IPS-20b (cell line): ENCODE measurements around the gene DLX2.

Source experiments
- H3K27ac ChIP-seq: one replicate; pipeline ENCODE4 v1.5.1; 2013; ENCODE audit warnings: low read length
- H3K27me3 ChIP-seq: 2 replicates; pipeline ENCODE4 v1.6.1; 2013; ENCODE audit warnings: mild to moderate bottlenecking, low read length, inconsistent platforms; ENCODE audit not compliant: insufficient read depth
- H3K36me3 ChIP-seq: 2 replicates; pipeline ENCODE4 v1.6.1; 2013; ENCODE audit warnings: low read depth, mild to moderate bottlenecking, inconsistent platforms, low read length, moderate library complexity; ENCODE audit not compliant: insufficient read depth
- H3K4me1 ChIP-seq: 2 replicates; pipeline ENCODE4 v1.6.1; 2013; ENCODE audit warnings: mild to moderate bottlenecking, control low read depth, inconsistent platforms, low read length, moderate library complexity; ENCODE audit not compliant: insufficient read depth
- H3K4me3 ChIP-seq: 2 replicates; pipeline ENCODE4 v1.5.1; 2013; ENCODE audit warnings: mild to moderate bottlenecking, low read length, inconsistent platforms
- H3K9ac ChIP-seq: 2 replicates; pipeline ENCODE4 v1.6.1; 2013; ENCODE audit warnings: low read depth, mild to moderate bottlenecking, inconsistent platforms, low read length, moderate library complexity
- H3K9me3 ChIP-seq: 2 replicates; pipeline ENCODE4 v1.6.1; 2013; ENCODE audit warnings: mild to moderate bottlenecking, low read depth, low read length, inconsistent platforms; ENCODE audit not compliant: insufficient read depth

DLX2 gene

GRCh38 chr2:172084395-172084644 lies 18.4 kb downstream of the DLX2 start:
- Histone ChIP-seq H3K27me3 (peaks cover 100% of the 10 kb centered on the region), H3K27ac (no peak overlapping the region), H3K4me1 (peaks cover 12% of the 10 kb centered on the region; the same call in 1 of the 2 replicates), H3K4me3 (peak overlapping the region; percentile 64), H3K9ac (no peak overlapping the region), H3K36me3 (no peaks in the 10 kb centered on the region), H3K9me3 (peaks cover 19% of the 10 kb centered on the region; the same call in 1 of the 2 replicates)

GRCh38 chr2:172083628-172084394 lies 18.9 kb downstream of the DLX2 start:
- Histone ChIP-seq H3K27ac (no peak overlapping the region), H3K9ac (no peak overlapping the region), H3K27me3 (peaks cover 100% of the 10 kb centered on the region), H3K4me1 (peaks cover 12% of the 10 kb centered on the region; the same call in 1 of the 2 replicates), H3K36me3 (no peaks in the 10 kb centered on the region), H3K4me3 (peak overlapping the region; percentile 64; the same call in 1 of the 2 replicates), H3K9me3 (peaks cover 19% of the 10 kb centered on the region; the same call in 1 of the 2 replicates)

DNA sequence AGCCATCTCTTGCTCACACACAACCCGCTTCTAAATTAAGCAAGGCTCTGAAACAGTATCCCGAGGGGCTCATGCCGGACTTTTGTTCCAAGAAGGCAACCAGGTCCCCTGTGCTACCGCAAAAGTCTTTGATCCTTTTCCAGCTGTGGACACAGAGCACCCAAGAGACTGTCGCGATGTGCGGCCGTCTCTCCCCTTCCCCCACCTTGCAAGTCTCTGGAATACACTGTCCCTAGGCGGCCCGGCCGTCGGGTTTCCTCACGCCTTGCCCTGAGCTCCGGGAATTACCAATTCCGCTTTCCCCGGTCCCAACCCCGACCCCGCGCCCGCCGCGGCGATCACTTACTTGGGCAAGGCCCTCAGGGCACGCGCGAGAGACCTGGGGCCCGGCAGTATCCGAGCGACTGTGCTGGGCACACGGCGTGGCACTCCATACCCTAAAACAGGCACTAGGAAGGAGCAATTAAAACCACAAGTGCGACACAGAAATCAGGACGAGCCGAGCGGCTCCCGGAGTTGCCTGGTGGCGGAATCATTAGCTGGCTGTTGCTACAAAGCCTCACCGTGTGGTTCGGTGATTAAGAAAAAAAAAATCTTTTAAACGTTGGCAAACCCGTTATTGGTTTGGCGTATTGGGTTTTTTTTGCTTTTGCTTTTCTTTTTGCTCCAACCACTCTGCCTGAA lies 19.6 kb downstream of the DLX2 start:
- no peak overlapping the region for H3K9ac ChIP-seq
- no peak overlapping the region for H3K27ac ChIP-seq
- no peak overlapping the region for H3K4me3 ChIP-seq
- peaks cover 19% of the 10 kb centered on the region; the same call in 1 of the 2 replicates for H3K9me3 ChIP-seq
- peaks cover 100% of the 10 kb centered on the region for H3K27me3 ChIP-seq
- no peaks in the 10 kb centered on the region for H3K36me3 ChIP-seq
- H3K4me1 ChIP-seq, result peaks cover 12% of the 10 kb centered on the region; the same call in 1 of the 2 replicates

- H3K4me3 ChIP-seq, result no peak overlapping the region
- H3K27me3 ChIP-seq, result peaks cover 100% of the 10 kb centered on the region
- H3K36me3 ChIP-seq, result no peaks in the 10 kb centered on the region
- H3K27ac ChIP-seq, result no peak overlapping the region
- peaks cover 7% of the 10 kb centered on the region; the same call in 1 of the 2 replicates for H3K4me1 ChIP-seq
- no peak overlapping the region for H3K9ac ChIP-seq
- peaks cover 19% of the 10 kb centered on the region; the same call in 1 of the 2 replicates for H3K9me3 ChIP-seq
Observed at GRCh38 chr2:172082105-172082943, 20.4 kb downstream of the DLX2 start.

- H3K4me3 ChIP-seq, result peak overlapping the region; percentile 39; the same call in 1 of the 2 replicates
- peaks cover 4% of the 10 kb centered on the region; the same call in 1 of the 2 replicates for H3K4me1 ChIP-seq
- H3K9ac ChIP-seq, result no peak overlapping the region
- H3K27ac ChIP-seq, result no peak overlapping the region
- H3K27me3 ChIP-seq, result peaks cover 100% of the 10 kb centered on the region
- no peaks in the 10 kb centered on the region for H3K36me3 ChIP-seq
- H3K9me3 ChIP-seq, result peaks cover 18% of the 10 kb centered on the region; the same call in 1 of the 2 replicates
Observed at GRCh38 chr2:172081221-172082022, 21.3 kb downstream of the DLX2 start.

DNA sequence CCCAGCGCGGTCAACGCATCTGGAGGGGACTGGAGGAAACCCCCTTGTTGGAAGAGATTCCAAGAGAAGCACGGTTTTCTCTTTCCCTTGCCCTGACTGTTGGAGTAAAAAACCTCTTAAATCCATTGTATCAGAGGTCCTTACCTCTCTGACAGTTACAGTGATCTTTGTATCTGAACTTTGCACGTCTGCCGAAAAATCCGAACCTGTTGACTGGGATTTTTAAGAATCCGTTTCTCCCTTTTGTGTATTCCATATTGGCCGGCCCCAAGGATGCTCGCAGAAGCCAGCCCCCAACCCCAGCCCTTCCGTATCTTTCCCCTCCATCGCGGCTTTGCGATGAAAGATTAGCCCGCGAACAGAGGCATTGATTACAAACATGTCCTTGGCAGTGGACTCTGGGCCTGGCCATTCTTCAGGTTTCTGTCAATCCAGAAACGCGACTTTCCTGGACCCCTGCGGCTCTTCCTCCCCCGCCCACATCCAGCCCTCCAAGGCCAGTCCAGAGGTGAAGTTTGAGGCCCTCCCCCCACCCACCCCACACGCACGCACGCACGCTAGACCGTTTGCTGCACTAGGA lies 22.0 kb downstream of the DLX2 start:
- H3K36me3 ChIP-seq, result no peaks in the 10 kb centered on the region
- peaks cover 97% of the 10 kb centered on the region for H3K27me3 ChIP-seq
- H3K9me3 ChIP-seq, result peaks cover 15% of the 10 kb centered on the region; the same call in 1 of the 2 replicates
- H3K9ac ChIP-seq, result no peak overlapping the region
- H3K4me1 ChIP-seq, result peaks cover 4% of the 10 kb centered on the region; the same call in 1 of the 2 replicates
- H3K4me3 ChIP-seq, result peak overlapping the region; percentile 39; the same call in 1 of the 2 replicates
- no peak overlapping the region for H3K27ac ChIP-seq

GRCh38 chr2:172079838-172080640 lies 22.7 kb downstream of the DLX2 start:
- Histone ChIP-seq H3K27ac (no peak overlapping the region), H3K27me3 (peaks cover 97% of the 10 kb centered on the region), H3K36me3 (no peaks in the 10 kb centered on the region), H3K4me1 (peaks cover 4% of the 10 kb centered on the region; the same call in 1 of the 2 replicates), H3K9me3 (peaks cover 15% of the 10 kb centered on the region; the same call in 1 of the 2 replicates), H3K9ac (no peak overlapping the region), H3K4me3 (no peak overlapping the region)

- peaks cover 95% of the 10 kb centered on the region for H3K27me3 ChIP-seq
- H3K4me1 ChIP-seq, result peaks cover 4% of the 10 kb centered on the region; the same call in 1 of the 2 replicates
- no peak overlapping the region for H3K27ac ChIP-seq
- H3K9ac ChIP-seq, result no peak overlapping the region
- no peaks in the 10 kb centered on the region for H3K36me3 ChIP-seq
- H3K4me3 ChIP-seq, result no peak overlapping the region
- peaks cover 15% of the 10 kb centered on the region; the same call in 1 of the 2 replicates for H3K9me3 ChIP-seq
Observed at GRCh38 chr2:172079416-172079815, 23.3 kb downstream of the DLX2 start.

DNA sequence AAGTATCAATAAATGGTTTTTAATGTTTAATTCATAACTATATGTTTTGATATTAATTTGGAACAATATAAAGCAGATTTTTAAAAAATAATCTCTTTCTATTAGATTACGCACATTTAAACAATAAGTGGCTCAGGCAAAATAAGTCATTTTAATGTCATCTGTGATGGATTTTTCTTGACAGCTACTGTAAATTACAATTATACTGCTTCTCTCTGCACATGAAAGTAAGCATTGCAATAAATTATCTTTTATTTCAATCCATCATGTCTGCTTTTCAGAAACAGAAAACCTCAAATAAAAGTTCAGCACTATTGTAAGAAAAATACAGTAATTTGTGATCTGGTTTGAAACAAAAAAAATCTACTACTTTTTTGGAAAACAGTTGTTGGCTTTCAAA lies 28.4 kb downstream of the DLX2 start:
- no peaks in the 10 kb centered on the region for H3K36me3 ChIP-seq
- no peak overlapping the region for H3K27ac ChIP-seq
- H3K4me3 ChIP-seq, result no peak overlapping the region
- no peaks in the 10 kb centered on the region for H3K4me1 ChIP-seq
- peaks cover 43% of the 10 kb centered on the region for H3K27me3 ChIP-seq
- H3K9me3 ChIP-seq, result no peaks in the 10 kb centered on the region
- H3K9ac ChIP-seq, result no peak overlapping the region

- H3K4me3 ChIP-seq, result no peak overlapping the region
- H3K9ac ChIP-seq, result no peak overlapping the region
- peaks cover 36% of the 10 kb centered on the region for H3K27me3 ChIP-seq
- H3K36me3 ChIP-seq, result no peaks in the 10 kb centered on the region
- H3K27ac ChIP-seq, result no peak overlapping the region
- no peaks in the 10 kb centered on the region for H3K9me3 ChIP-seq
- H3K4me1 ChIP-seq, result no peaks in the 10 kb centered on the region
Observed at GRCh38 chr2:172073518-172073917, 29.2 kb downstream of the DLX2 start.
